GM12865 (cell line): ENCODE results near the gene OVOL1.
A peak's percentile ranks its signal among the peaks of the same experiment; 100 is the strongest.

ENCODE experiments used
- DNase-seq: peaks from one replicate; pipeline ENCODE4 v3.0.0; 2010; ENCODE audit warnings: low read depth
- H3K4me3 ChIP-seq: 2 replicates; pipeline ENCODE4 v1.5.1; 2011; ENCODE audit warnings: mild to moderate bottlenecking, low read depth, low read length, control low read depth
- TF ChIP-seq, protein P1 (sequence below): IDR thresholded peaks from 2 replicates; pipeline ENCODE4 v1.5.1; 2011; ENCODE audit warnings: low read length, control low read depth, low read depth, inconsistent platforms; ENCODE audit not compliant: insufficient read depth; ENCODE audit errors: missing control alignments

OVOL1 gene

DNA sequence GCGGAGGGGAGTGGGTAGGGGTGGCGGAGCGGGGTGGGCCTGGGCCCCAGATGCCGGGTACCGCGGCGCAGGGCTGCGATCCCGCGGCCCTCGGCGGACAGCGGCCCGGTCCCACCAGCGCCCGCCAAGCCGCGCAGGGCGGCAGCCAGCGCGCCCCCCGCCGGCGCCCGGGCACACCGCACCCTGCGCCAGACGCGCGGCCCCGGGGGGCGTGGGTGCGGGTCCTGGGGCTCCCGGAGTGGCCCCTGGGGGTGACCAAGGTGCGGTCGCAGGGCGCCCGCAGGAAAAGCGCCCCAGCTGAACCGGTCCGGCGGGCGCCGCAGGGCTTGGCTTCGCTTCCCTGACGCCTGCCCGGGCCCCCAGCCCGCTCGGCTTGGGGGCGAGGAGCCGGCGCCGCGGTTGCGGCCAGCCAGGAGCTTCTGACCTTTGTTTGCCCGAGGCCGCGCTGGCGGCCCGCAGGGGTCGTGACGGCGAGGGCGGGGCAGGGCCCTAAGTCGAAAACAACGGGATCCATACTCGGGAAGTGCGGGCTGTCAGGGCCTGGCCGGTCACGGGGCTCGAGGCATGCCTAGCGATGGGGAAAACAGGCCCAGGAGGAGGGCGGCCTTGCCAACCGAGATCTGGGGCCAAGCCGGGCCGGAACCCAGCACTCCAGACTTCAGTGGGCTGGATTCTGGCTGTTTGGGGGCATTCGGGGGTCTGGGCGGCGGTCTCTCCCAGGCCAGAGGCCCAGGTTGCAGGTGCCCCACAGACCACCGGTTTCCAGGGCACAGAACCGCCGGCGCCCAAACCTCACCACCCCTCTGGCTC is 5.5 kb upstream of the OVOL1 start:
- no peak for DNase-seq
- H3K4me3 ChIP-seq = peak overlapping the region; percentile 40
- TF ChIP-seq, protein P1, sequence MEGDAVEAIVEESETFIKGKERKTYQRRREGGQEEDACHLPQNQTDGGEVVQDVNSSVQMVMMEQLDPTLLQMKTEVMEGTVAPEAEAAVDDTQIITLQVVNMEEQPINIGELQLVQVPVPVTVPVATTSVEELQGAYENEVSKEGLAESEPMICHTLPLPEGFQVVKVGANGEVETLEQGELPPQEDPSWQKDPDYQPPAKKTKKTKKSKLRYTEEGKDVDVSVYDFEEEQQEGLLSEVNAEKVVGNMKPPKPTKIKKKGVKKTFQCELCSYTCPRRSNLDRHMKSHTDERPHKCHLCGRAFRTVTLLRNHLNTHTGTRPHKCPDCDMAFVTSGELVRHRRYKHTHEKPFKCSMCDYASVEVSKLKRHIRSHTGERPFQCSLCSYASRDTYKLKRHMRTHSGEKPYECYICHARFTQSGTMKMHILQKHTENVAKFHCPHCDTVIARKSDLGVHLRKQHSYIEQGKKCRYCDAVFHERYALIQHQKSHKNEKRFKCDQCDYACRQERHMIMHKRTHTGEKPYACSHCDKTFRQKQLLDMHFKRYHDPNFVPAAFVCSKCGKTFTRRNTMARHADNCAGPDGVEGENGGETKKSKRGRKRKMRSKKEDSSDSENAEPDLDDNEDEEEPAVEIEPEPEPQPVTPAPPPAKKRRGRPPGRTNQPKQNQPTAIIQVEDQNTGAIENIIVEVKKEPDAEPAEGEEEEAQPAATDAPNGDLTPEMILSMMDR = peak; percentile 25

DNA sequence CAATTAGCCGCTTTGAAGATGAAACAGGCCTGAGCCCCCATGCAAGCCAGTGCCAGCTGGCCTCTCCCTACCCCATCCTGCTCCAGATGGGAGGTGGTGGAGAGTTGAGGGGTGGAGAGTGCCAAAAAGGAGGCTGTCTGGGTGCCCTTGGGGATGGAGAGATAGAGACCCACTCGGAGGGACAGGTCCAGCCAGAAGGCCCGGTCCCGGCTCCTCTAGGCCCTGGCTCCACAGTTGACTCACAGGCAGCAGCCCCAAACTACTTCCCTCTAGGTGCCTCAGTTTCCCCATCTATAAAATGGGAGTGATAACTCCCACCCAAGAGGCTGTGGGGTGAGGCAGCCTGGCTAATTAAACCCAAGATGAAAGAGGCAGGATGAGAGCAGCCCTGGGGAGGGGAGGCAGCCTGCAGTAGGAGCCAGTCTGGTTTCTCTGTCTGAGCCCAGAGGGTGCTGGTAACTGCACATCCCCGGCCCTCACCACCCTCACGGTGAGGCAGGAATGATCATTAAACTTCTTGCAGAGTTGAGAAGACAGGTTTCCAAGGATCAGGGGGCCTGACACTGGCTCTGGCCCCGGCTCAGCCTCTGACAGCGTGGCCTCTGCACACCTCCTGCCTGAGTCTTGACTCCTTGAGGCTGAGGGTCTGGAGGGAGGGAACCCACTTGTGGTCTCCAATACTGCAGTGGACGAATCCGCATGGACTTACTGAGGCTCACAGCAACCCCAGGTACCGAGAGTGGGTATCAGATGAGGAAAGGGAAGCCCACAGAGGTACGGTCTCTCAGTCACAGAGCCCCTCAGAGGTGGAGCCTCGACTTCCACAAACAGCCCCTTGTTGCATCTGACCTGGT is 4.7 kb upstream of the OVOL1 start:
- H3K4me3 ChIP-seq = no peak overlapping the region
- no peak for DNase-seq
- TF ChIP-seq, protein P1 = no peak

DNA sequence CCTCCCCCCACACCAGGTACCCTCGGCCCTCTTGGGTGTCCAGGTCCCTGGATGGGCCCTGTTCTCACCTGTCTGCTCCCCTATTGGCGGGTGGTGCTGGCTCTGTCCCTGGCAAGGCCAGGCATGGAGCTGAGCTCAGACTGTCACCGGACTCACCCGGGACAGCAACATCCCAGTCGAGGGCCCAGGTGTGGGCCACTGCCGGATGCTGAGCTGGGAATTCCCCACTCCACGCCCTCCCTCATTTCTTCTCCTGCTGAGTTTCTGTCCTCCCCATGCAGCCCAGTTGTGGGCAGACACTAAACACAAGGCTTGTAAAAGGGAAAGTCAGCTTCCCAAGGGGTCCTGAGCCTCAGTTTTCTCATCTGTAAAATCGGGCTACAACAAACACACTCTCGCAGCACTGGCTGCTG is 4.0 kb upstream of the OVOL1 start:
- TF ChIP-seq, protein P1 = no peak
- no peak for DNase-seq
- H3K4me3 ChIP-seq = no peak overlapping the region

DNA sequence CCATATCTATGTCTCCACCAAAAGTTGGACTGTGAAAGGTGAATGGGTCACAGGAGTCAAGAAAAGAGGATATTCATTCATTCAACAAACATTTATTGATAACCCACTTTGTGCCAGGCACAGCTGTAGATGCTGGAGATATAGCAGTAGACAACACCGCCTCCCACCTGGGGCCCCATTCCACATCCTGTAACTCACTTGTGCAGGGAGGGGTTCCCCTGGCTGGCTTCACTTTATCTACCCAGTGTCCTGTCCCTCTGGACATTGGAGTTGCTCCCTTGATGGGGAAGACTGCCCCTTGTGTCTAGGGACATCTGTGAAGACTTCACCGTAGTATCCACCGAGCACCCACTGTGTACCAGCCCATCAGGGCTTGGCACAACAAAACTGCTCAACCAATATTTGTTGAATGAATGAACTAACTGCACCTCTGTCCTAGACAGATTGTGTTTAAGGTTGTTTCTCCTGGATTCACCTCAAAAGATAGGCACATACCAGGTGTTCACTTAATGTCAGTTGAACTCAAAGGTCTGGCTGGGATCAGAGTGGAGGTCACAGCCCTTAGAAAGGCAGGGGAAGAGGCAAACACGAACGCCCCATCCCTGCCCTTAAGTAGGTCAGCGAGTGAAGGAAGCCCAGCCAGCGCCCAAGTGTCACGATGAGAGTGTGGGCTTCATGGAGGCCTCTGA is 1.4 kb upstream of the OVOL1 start:
- TF ChIP-seq, protein P1 = no peak
- no peak for DNase-seq
- no peak overlapping the region for H3K4me3 ChIP-seq

DNA sequence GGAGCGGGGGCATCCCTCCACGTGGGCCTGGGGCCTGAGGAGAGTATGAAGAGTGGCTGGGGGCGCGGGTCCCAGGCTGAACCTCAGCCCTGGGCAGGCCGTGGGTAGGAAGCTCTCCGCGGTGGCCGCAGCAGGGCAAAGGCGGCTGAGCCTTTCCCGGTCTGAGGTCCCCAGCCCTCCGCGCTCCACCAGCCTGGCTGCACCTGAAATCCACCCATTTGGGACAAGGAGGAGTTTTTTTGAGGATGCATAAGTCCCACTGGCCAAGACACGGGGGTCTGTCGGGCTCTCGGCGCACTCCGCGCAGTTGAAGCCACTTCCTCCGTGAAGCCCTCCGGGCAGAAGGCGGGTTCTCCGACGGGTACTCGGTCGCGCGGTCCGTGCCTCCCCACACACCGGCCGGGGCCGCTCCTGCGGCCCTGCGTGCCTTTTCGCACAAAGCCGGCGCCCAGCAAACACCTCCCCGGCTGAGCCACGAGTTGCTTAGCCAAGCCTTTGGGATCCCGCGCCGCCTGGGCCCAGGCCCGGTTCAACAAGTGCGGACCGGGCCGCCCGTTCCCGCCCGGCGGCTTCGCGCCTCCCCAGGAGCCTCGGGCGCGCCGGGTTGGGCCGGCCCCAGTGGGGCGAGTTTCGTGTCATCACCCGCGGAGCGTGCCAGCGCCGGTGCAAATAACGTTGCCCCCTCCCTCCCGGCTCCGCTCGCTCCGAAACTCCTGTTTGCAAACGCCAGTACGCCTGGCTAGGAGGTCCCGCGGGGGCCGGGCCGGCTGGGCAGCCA is 666 bp upstream of the OVOL1 start:
- TF ChIP-seq, protein P1 = no peak
- no peak for DNase-seq
- no peak overlapping the region for H3K4me3 ChIP-seq
